ENCODE data around the gene MRPL37.

The MRPL37 gene

DNA sequence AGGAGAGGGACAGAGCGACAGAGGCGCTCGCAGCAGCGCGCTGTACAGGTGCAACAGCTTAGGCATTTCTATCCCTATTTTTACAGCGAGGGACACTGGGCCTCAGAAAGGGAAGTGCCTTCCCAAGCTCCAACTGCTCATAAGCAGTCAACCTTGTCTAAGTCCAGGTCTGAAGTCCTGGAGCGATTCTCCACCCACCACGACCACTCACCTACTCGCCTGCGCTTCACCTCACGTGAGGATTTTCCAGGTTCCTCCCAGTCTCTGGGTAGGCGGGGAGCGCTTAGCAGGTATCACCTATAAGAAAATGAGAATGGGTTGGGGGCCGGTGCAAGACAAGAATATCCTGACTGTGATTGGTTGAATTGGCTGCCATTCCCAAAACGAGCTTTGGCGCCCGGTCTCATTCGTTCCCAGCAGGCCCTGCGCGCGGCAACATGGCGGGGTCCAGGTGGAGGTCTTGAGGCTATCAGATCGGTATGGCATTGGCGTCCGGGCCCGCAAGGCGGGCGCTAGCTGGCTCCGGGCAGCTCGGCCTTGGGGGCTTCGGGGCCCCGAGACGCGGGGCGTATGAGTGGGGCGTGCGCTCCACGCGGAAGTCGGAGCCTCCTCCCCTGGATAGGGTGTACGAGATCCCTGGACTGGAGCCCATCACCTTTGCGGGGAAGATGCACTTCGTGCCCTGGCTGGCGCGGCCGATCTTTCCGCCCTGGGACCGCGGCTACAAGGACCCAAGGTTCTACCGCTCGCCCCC is at the start of gene MRPL37, which contains the start of gene CYB5RL:
TSS of gene MRPL37 (plus strand) at position 403 of the 754 bp plus-strand sequence. CDS start at position 480, 77 bp downstream.
TSS of gene CYB5RL (minus strand) at position 266 of the 754 bp plus-strand sequence. CDS start 4,414 bp downstream, outside the sequence.
- H3K4me1 ChIP-seq (ENCODE audit: control insufficient read depth, insufficient read depth, low read length), result peaks cover 5% of the 10 kb centered on the region
- H3K9me3 ChIP-seq (ENCODE audit: control insufficient read depth, insufficient read depth, low read length), result no peaks in the 10 kb centered on the region
- H3K36me3 ChIP-seq (ENCODE audit: control insufficient read depth, insufficient read depth, low read length), result peaks cover 33% of the 10 kb centered on the region
- peak within 1 kb of the TSS; percentile 88 for H3K9ac ChIP-seq (ENCODE audit: low read depth, low read length)
- peak within 1 kb of the TSS; percentile 67 for H3K27ac ChIP-seq (ENCODE audit: low read depth, low read length)
- no peaks in the 10 kb centered on the region for H3K27me3 ChIP-seq (ENCODE audit: control insufficient read depth, insufficient read depth, low read length)
- peak within 1 kb of the TSS; percentile 74 for H3K4me3 ChIP-seq (ENCODE audit: low read depth, low read length)

DNA sequence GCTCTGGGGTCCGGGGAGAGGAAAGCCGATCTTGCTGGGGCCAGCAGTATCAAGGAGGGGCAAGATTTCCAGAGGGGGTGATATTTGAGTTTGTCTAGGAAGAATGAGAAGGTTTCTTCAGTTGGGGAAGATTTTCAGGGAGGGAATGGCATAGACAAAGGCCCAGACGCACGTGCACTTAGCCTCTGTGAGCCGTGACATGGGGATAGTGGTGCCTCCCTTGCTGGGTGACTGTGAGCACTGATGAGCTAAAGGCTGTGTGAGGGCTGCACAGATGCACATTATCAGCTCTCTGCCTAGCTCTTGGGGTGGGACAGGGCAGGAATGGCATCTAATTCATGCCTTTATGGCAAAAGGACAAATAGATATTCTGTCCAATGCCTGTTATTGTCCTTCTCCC is 49.0 kb upstream of the MRPL37 start:
- no peaks in the 10 kb centered on the region for H3K9me3 ChIP-seq (ENCODE audit: control insufficient read depth, insufficient read depth, low read length)
- H3K4me3 ChIP-seq (ENCODE audit: low read depth, low read length), result no peak overlapping the region
- H3K9ac ChIP-seq (ENCODE audit: low read depth, low read length), result no peak overlapping the region
- H3K36me3 ChIP-seq (ENCODE audit: control insufficient read depth, insufficient read depth, low read length), result no peaks in the 10 kb centered on the region
- peaks cover 10% of the 10 kb centered on the region; the same call in 1 of the 2 replicates for H3K4me1 ChIP-seq (ENCODE audit: control insufficient read depth, insufficient read depth, low read length)
- no peaks in the 10 kb centered on the region for H3K27me3 ChIP-seq (ENCODE audit: control insufficient read depth, insufficient read depth, low read length)
- H3K27ac ChIP-seq (ENCODE audit: low read depth, low read length), result no peak overlapping the region

GRCh38 chr1:54152696-54153095 is 47.3 kb upstream of the MRPL37 start, which contains the start of gene CDCP2:
CDCP2 (minus strand) TSS chr1:54153000; CDS start chr1:54152922, 78 bp downstream.
- no peak within 1 kb of the TSS for H3K9ac ChIP-seq (ENCODE audit: low read depth, low read length)

DNA sequence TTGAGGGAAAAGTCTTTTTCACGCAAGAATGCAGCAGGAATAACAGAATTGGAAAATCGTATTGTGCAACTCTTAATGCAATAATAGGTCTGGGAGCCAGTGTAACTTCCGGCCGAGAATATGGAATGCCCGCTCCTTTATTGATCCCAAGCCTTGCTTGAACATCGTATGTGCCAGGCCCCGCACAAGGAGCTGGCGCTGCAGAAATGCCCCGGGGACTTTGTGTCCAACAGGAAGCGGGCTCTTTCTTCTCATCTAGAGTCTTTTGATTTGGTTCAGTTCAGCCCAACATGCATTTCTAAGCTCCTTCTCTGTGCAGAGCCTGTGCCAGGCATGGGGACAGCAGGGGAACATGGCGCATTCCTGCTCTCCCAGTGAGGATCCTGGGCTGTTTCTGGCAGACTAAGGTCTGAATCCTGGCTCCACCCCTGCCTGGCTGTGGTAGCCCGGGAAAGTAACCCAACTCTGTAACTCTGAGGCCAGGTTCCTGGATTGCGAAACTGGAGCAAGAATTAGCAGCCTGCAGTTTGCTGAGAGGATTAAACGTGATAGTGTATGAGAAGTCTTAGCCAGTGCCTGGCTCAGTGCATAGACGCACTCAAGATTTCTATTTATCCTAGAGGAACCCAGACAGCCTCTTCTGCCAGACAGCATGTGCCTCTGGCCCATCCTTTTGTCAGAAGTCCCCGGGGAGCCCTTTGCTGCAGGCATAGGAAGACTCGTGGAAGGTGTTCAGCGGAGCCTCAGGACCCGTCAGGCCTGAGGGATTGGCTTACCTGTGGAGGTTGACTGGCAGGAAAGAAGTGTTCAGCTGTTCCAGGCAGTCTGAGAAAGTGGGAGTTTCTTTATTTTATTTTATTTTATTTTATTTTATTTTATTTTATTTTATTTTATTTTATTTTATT is 46.2 kb upstream of the MRPL37 start:
- Histone ChIP-seq H3K27ac (ENCODE audit: low read depth, low read length) (no peak overlapping the region), H3K36me3 (ENCODE audit: control insufficient read depth, insufficient read depth, low read length) (no peaks in the 10 kb centered on the region), H3K9me3 (ENCODE audit: control insufficient read depth, insufficient read depth, low read length) (no peaks in the 10 kb centered on the region), H3K9ac (ENCODE audit: low read depth, low read length) (no peak overlapping the region), H3K4me1 (ENCODE audit: control insufficient read depth, insufficient read depth, low read length) (peaks cover 10% of the 10 kb centered on the region; the same call in 1 of the 2 replicates), H3K27me3 (ENCODE audit: control insufficient read depth, insufficient read depth, low read length) (no peaks in the 10 kb centered on the region), H3K4me3 (ENCODE audit: low read depth, low read length) (no peak overlapping the region)

More at GRCh38 chr1:54152696-54153095, 47.3 kb upstream of the MRPL37 start, which contains the start of gene CDCP2:
- Histone ChIP-seq H3K4me3 (ENCODE audit: low read depth, low read length) (no peak within 1 kb of the TSS), H3K9me3 (ENCODE audit: control insufficient read depth, insufficient read depth, low read length) (no peaks in the 10 kb centered on the region), H3K36me3 (ENCODE audit: control insufficient read depth, insufficient read depth, low read length) (no peaks in the 10 kb centered on the region), H3K27me3 (ENCODE audit: control insufficient read depth, insufficient read depth, low read length) (no peaks in the 10 kb centered on the region), H3K4me1 (ENCODE audit: control insufficient read depth, insufficient read depth, low read length) (peaks cover 10% of the 10 kb centered on the region; the same call in 1 of the 2 replicates), H3K27ac (ENCODE audit: low read depth, low read length) (no peak within 1 kb of the TSS)

- H3K36me3 ChIP-seq (ENCODE audit: control insufficient read depth, insufficient read depth, low read length), result no peaks in the 10 kb centered on the region
- H3K27me3 ChIP-seq (ENCODE audit: control insufficient read depth, insufficient read depth, low read length), result no peaks in the 10 kb centered on the region
- H3K9ac ChIP-seq (ENCODE audit: low read depth, low read length), result no peak overlapping the region
- H3K4me1 ChIP-seq (ENCODE audit: control insufficient read depth, insufficient read depth, low read length), result peaks cover 10% of the 10 kb centered on the region; the same call in 1 of the 2 replicates
- no peak overlapping the region for H3K27ac ChIP-seq (ENCODE audit: low read depth, low read length)
- no peak overlapping the region for H3K4me3 ChIP-seq (ENCODE audit: low read depth, low read length)
- H3K9me3 ChIP-seq (ENCODE audit: control insufficient read depth, insufficient read depth, low read length), result no peaks in the 10 kb centered on the region
Observed at GRCh38 chr1:54156201-54156600, 43.8 kb upstream of the MRPL37 start.

DNA sequence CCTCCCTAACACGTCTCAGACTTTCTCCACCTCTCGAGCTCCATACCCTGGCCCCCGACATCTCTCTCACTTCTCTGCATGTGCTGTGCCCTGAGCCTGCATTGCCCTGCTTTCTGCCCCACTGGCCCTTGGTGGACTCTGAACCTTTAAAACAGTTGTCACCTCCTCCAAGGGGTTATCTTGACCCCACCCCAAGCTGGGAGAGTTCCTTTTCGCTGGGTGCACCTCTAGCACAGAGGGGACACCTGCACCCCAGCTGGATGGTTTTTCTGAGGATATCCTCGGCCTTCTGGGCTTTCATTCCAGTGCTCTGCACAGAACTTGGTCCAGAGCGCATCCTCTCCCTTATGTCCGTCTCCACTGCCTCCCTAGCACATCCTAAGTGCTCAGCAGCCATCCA is 43.0 kb upstream of the MRPL37 start:
- H3K9ac ChIP-seq (ENCODE audit: low read depth, low read length), result no peak overlapping the region
- H3K27me3 ChIP-seq (ENCODE audit: control insufficient read depth, insufficient read depth, low read length), result no peaks in the 10 kb centered on the region
- no peaks in the 10 kb centered on the region for H3K36me3 ChIP-seq (ENCODE audit: control insufficient read depth, insufficient read depth, low read length)
- H3K4me1 ChIP-seq (ENCODE audit: control insufficient read depth, insufficient read depth, low read length), result peaks cover 10% of the 10 kb centered on the region; the same call in 1 of the 2 replicates
- H3K27ac ChIP-seq (ENCODE audit: low read depth, low read length), result no peak overlapping the region
- H3K9me3 ChIP-seq (ENCODE audit: control insufficient read depth, insufficient read depth, low read length), result no peaks in the 10 kb centered on the region
- no peak overlapping the region for H3K4me3 ChIP-seq (ENCODE audit: low read depth, low read length)

DNA sequence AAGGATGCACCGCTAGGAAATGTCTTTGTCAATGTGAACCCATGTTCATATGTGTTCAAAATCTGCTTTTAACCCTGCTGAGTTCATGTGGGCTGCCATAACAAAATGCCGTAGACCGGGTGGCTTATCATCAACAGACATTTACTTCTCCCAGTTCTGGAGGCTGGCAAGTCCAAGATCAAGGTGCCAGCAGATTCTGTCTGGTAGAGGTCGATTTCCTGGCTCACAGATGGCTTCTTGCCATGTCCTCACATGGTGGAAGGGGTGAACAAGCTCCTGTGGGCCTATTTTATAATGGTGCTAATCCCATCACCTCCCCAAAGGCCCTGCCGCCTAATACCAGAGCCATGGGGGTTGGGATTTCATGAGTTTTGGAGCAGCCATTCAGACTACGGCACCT is 42.6 kb upstream of the MRPL37 start:
- no peak overlapping the region for H3K27ac ChIP-seq (ENCODE audit: low read depth, low read length)
- H3K36me3 ChIP-seq (ENCODE audit: control insufficient read depth, insufficient read depth, low read length), result no peaks in the 10 kb centered on the region
- H3K4me3 ChIP-seq (ENCODE audit: low read depth, low read length), result no peak overlapping the region
- no peak overlapping the region for H3K9ac ChIP-seq (ENCODE audit: low read depth, low read length)
- no peaks in the 10 kb centered on the region for H3K27me3 ChIP-seq (ENCODE audit: control insufficient read depth, insufficient read depth, low read length)
- peaks cover 10% of the 10 kb centered on the region; the same call in 1 of the 2 replicates for H3K4me1 ChIP-seq (ENCODE audit: control insufficient read depth, insufficient read depth, low read length)
- H3K9me3 ChIP-seq (ENCODE audit: control insufficient read depth, insufficient read depth, low read length), result no peaks in the 10 kb centered on the region

DNA sequence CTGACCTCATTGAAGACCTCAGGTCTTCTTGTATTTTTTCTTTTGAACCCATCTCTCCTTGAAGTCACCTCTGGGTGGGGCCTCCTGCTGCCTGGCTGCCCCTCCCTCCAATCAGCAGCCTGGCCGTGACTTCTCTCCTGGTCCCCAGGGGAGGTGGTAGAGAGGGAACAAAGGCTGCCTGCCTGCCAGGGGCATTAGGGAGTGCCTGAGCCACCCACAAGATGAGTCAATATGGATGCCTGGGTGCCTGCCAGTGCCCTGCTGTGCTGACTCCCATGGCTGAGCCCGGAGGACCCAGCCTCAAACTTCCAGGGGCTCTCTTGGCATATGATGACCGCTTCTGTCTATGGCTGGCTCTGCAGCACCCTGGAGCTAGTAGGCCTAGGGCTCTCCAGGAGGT is 41.9 kb upstream of the MRPL37 start:
- H3K9ac ChIP-seq (ENCODE audit: low read depth, low read length), result no peak overlapping the region
- H3K9me3 ChIP-seq (ENCODE audit: control insufficient read depth, insufficient read depth, low read length), result no peaks in the 10 kb centered on the region
- no peak overlapping the region for H3K27ac ChIP-seq (ENCODE audit: low read depth, low read length)
- H3K36me3 ChIP-seq (ENCODE audit: control insufficient read depth, insufficient read depth, low read length), result no peaks in the 10 kb centered on the region
- no peaks in the 10 kb centered on the region for H3K27me3 ChIP-seq (ENCODE audit: control insufficient read depth, insufficient read depth, low read length)
- no peak overlapping the region for H3K4me3 ChIP-seq (ENCODE audit: low read depth, low read length)
- peaks cover 10% of the 10 kb centered on the region; the same call in 1 of the 2 replicates for H3K4me1 ChIP-seq (ENCODE audit: control insufficient read depth, insufficient read depth, low read length)

DNA sequence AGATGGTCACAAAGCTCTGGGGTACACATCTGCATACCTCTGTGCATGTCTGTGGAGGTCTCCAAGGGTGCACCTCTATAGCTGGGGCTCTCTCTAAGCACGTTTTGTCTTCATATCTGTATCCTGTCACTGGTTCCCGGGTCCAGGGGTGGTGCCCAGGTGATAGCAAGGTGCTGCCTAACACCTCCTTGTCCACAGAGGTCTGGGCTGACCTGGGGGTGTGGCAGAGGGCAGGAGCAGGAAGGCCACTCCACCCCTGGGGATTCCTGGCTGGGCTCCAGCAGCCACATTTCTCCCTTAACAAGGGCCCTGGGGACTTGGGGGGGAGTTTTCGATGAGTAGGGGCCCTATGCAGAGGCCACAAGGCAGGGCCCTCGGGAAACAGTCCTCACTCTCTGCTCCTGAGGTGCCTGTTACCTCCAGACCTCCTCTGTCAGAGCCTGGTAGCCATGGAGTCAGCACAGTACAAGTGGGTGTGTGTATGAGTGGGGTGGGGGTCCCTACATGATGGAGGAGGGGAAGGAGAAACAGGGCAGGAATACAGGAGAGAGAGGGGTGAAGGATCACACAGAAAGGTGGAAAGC is 40.1 kb upstream of the MRPL37 start:
- no peak overlapping the region for H3K27ac ChIP-seq (ENCODE audit: low read depth, low read length)
- no peaks in the 10 kb centered on the region for H3K9me3 ChIP-seq (ENCODE audit: control insufficient read depth, insufficient read depth, low read length)
- H3K4me1 ChIP-seq (ENCODE audit: control insufficient read depth, insufficient read depth, low read length), result no peaks in the 10 kb centered on the region
- no peaks in the 10 kb centered on the region for H3K36me3 ChIP-seq (ENCODE audit: control insufficient read depth, insufficient read depth, low read length)
- H3K9ac ChIP-seq (ENCODE audit: low read depth, low read length), result no peak overlapping the region
- H3K4me3 ChIP-seq (ENCODE audit: low read depth, low read length), result no peak overlapping the region
- no peaks in the 10 kb centered on the region for H3K27me3 ChIP-seq (ENCODE audit: control insufficient read depth, insufficient read depth, low read length)

DNA sequence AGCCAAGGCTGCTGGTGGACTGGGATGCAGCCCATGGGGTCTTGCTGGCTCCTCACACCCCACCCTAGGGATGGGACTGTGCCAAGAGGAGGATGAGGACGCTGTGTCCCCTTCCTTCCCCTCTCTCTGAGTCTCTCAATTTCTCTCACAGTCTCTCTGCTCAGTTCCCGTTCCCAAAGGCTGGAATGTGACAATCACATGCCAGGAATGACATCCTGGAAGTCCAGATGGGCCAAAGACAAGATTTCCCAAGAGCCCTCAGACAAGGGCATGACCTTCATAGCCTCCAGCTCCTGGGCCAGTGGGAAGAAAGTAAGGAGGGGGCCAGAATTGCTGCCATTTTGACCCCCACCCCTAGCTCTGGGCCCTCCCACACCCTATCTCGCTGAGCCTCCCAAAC is 39.6 kb upstream of the MRPL37 start:
- Histone ChIP-seq H3K4me3 (ENCODE audit: low read depth, low read length) (no peak overlapping the region), H3K27ac (ENCODE audit: low read depth, low read length) (no peak overlapping the region), H3K4me1 (ENCODE audit: control insufficient read depth, insufficient read depth, low read length) (no peaks in the 10 kb centered on the region), H3K27me3 (ENCODE audit: control insufficient read depth, insufficient read depth, low read length) (no peaks in the 10 kb centered on the region), H3K9me3 (ENCODE audit: control insufficient read depth, insufficient read depth, low read length) (no peaks in the 10 kb centered on the region), H3K9ac (ENCODE audit: low read depth, low read length) (no peak overlapping the region), H3K36me3 (ENCODE audit: control insufficient read depth, insufficient read depth, low read length) (no peaks in the 10 kb centered on the region)
